GM10266 (cell line): ENCODE results near the gene FGD5.

Source experiments
- DNase-seq: peaks from one replicate; pipeline ENCODE4 v3.0.0; 2012; ENCODE audit errors: extremely low spot score
- TF ChIP-seq, protein P1 (sequence below): IDR thresholded peaks from 2 replicates; pipeline ENCODE4 v1.5.1; 2012; ENCODE audit warnings: mild to moderate bottlenecking, low read depth; ENCODE audit not compliant: control insufficient read depth, insufficient read depth; ENCODE audit errors: missing control alignments

Gene FGD5

DNA sequence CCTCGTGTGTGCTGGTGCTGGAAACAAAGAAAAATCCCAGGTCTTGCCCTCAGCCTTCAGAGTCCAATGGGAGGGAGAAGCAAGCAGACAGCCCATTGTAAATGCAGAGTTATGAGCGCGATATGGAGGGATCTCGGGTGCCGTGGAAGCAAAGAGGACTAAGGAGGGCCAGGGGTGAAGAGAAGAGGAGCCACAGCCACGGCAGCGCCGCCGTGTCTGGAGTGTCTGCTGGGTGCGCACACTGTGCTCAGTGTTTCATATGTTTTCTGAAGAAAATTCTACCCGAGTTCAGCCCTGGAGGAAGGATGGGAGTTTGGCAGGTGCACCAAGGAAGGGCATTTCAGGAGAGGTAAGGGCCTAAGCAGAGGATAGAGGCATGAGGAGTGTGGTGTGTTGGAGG lies 92.9 kb downstream of the FGD5 start:
- no peak for DNase-seq
- TF ChIP-seq, protein P1, sequence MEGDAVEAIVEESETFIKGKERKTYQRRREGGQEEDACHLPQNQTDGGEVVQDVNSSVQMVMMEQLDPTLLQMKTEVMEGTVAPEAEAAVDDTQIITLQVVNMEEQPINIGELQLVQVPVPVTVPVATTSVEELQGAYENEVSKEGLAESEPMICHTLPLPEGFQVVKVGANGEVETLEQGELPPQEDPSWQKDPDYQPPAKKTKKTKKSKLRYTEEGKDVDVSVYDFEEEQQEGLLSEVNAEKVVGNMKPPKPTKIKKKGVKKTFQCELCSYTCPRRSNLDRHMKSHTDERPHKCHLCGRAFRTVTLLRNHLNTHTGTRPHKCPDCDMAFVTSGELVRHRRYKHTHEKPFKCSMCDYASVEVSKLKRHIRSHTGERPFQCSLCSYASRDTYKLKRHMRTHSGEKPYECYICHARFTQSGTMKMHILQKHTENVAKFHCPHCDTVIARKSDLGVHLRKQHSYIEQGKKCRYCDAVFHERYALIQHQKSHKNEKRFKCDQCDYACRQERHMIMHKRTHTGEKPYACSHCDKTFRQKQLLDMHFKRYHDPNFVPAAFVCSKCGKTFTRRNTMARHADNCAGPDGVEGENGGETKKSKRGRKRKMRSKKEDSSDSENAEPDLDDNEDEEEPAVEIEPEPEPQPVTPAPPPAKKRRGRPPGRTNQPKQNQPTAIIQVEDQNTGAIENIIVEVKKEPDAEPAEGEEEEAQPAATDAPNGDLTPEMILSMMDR: no peak

DNA sequence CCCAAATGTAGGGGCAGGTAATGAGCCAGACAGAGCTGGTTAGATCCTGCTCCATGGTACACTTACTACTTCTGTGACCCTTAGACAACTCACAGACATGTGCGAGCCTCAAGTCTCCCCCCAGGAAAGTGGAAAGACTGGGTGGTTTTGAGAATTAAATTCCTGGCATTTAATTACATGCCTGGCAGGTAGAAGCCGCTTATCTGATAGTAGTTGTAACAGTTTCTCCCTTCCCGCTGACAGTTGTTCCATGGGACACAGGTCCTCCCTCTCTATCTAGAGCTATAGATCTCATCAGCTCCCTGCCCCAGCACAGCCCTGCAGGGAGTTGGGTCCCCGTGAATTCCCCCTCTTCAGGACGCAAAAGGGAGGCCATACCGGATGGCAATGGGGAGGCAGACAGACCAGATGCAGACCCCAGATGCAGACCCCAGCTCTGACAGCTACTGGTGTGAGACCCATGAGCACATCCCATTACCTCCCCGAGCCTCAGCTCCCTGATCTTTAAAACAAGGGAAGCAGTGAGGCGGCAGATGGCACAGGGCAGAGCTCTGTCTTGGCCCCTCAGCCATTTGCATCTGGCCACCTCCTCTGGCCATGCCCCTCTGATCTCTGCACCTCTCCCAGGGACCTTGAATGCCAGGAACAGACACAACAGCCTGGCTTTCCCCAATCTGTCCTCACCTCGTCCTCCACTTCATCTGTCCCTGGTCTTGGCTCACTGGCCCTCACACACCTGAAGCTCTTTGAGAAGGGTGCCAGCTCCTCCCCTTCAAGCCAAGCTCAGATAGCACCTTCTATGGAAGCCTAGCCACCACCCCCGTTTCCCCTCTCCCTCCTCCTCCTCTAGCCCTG lies 94.5 kb downstream of the FGD5 start:
- DNase-seq: no peak
- TF ChIP-seq, protein P1: no peak

DNA sequence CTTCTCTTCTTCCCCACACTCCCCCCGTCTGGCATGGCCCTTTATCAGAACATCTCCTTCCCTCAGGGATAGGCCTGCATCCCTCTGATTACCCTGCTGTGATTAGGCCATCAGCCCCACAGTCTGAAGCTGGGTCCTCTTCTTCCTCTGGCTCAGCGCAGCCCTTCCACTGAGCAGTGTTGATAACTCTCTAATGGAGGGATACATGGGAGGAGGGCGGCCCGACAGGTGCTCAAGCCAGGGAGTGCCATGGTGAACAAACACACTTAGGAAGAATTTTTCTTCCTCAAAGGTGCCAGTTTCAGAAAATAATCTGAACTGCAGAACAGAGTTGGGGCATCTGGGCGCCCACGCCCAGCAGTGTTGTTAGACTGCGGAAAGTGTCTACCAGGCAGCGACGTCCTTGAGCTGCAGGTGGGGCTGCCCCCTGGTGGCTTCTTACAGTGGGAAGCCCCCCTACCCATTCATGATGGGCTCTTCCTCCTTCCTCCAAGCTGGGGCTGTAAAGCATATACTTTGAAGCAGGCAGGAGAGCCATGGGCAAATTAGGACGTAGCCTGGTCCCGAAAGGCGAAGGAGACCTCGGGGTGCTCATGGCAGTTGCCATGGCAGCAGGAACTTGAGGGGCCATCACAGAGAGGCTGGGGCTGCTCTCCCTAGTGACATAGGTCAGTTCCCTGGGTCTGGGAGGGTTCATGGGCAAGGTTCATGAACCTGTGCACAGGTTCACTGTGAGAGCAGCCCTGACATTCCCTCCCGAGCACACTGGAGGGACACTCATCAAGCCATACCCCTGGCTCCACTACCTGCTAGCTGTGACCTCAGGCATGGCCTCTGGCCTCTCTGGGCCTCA lies 95.4 kb downstream of the FGD5 start:
- TF ChIP-seq, protein P1: no peak
- DNase-seq: no peak

DNA sequence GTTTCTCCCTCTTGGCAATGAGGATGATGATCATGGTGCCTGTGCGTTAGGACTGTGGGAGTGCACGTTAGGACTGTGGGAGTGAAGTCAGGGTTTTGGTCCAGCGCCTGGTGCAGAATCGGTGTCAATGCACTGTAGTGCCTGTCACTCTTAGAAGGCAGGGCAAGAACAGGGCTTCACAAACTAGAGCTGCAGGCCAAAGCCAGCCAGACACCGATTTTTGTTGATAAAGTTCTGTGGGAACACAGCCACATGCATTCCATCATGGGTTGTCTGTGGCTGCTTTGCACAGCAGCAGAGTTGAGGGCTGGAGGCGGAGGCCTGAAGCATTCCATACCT lies 96.0 kb downstream of the FGD5 start:
- no peak for DNase-seq
- TF ChIP-seq, protein P1: no peak

DNA sequence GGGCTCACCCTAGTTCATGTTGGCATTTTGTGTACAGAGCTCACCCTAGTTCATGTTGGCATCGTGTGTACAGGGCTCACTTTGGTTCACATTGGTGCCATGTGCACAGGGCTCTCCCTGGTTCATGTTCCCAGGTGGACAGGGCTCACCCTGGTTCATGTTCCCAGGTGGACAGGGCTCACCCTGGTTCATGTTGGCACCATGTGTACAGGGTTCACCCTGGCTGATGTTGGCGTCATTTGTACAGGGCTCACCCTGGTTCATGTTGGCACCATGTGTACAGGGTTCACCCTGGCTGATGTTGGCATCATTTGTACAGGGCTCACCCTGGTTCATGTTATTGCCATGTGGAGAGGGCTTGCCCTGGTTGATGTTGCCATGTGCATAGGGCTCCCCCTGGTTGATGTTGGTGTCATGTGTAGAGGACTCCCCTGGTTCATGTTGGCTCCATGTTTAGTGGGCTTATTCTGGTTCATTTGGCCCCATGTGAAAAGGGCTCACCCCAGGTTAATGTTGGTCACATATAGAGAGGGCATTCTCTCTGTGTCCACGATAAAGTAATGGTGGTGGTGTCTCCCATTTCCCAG lies 97.0 kb downstream of the FGD5 start:
- no peak for DNase-seq
- TF ChIP-seq, protein P1: peak; percentile 26

DNA sequence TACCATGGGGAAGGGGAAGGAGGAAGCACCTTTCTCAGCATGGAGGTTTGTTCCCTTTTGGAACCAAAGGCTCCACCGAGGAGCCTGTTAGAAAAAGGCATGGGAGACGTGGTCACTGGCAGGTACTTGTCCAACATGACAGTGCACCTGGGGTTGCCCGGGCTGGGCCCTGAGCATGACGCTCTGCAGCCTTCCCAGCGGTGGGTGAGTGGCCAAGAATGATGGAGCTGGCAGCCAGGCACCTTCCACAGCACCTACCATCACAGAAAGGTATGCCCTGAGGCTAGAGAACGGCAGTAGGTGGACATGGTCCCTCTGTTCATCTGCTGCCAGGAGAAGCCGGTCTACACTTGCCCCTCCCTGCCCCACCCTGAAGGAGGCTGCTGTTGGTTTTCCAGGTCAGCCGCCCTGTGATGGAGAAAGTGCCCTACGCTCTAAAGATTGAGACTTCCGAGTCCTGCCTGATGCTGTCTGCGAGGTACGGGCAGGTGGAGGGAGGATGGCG lies 99.6 kb downstream of the FGD5 start:
- TF ChIP-seq, protein P1: no peak
- no peak for DNase-seq
